SU-DHL-6 (cell line): ENCODE measurements around the gene ANP32A.
A peak's percentile ranks its signal among the peaks of the same experiment; 100 is the strongest.

Experiments used
- H2AFZ ChIP-seq: fragments of 200-600 bp; sonication (generic); 2 replicates; pipeline ENCODE4 v1.6.1; 2014; ENCODE audit warnings: low read depth, mild to moderate bottlenecking, moderate library complexity, mixed read lengths, antibody characterized with exemption, low read length; ENCODE audit not compliant: severe bottlenecking
- H3F3A ChIP-seq: fragments of 200-600 bp; shearing (Covaris generic); 2 replicates; pipeline ENCODE4 v1.6.0; 2016; ENCODE audit warnings: antibody characterized with exemption, mild to moderate bottlenecking; ENCODE audit not compliant: insufficient read depth
- H3K27ac ChIP-seq: fragments of 200-600 bp; sonication (generic); 2 replicates; pipeline ENCODE4 v1.5.1; 2016; ENCODE audit warnings: low read depth, mild to moderate bottlenecking, low read length, moderate library complexity, mixed read lengths
- H3K27me3 ChIP-seq: fragments of 200-600 bp; sonication (generic), shearing (Covaris generic); 2 replicates; pipeline ENCODE4 v1.6.0; 2014; ENCODE audit warnings: mild to moderate bottlenecking, low read length
- H3K36me3 ChIP-seq: fragments of 200-600 bp; sonication (generic); 2 replicates; pipeline ENCODE4 v1.6.1; 2014; ENCODE audit warnings: mild to moderate bottlenecking, low read length, mixed read lengths
- H3K4me2 ChIP-seq: fragments of 300-600, 200-600 bp; shearing (Covaris generic), sonication (generic); 2 replicates; pipeline ENCODE4 v1.6.0; 2014; ENCODE audit warnings: low read length, low read depth, mild to moderate bottlenecking; ENCODE audit not compliant: poor library complexity, severe bottlenecking
- H3K4me3 ChIP-seq: fragments of 200-600 bp; sonication (generic); 2 replicates; pipeline ENCODE4 v1.5.1; 2014; ENCODE audit warnings: antibody characterized with exemption, low read length, mild to moderate bottlenecking, mixed read lengths; ENCODE audit not compliant: insufficient read depth, poor library complexity, severe bottlenecking
- H3K79me2 ChIP-seq: fragments of 200-600 bp; sonication (generic); 2 replicates; pipeline ENCODE4 v1.6.1; 2014; ENCODE audit warnings: mild to moderate bottlenecking, low read length, moderate library complexity; ENCODE audit not compliant: insufficient read depth
- H3K9ac ChIP-seq: fragments of 200-600 bp; sonication (generic); 2 replicates; pipeline ENCODE4 v1.7.0; 2014; ENCODE audit warnings: mild to moderate bottlenecking, low read length
- H3K9me2 ChIP-seq: fragments of 200-600 bp; sonication (generic); replicated peaks from 2 replicates; pipeline ENCODE4 v1.6.1; 2014; ENCODE audit warnings: low read length; ENCODE audit not compliant: insufficient read depth
- H3K9me3 ChIP-seq: fragments of 200-600 bp; sonication (generic); 2 replicates; pipeline ENCODE4 v1.6.1; 2014; ENCODE audit warnings: low read length, mixed read lengths; ENCODE audit not compliant: insufficient read depth
- H4K20me1 ChIP-seq: fragments of 200-600 bp; sonication (generic); 2 replicates; pipeline ENCODE4 v1.6.1; 2014; ENCODE audit warnings: low read depth, mild to moderate bottlenecking, antibody characterized with exemption, low read length, moderate library complexity, mixed read lengths
- CTCF ChIP-seq: fragments of 200-600 bp; sonication (generic); IDR thresholded peaks from one replicate; pipeline ENCODE4 v1.5.1; 2017; ENCODE audit warnings: antibody characterized with exemption, mild to moderate bottlenecking, low read length, moderate library complexity; ENCODE audit not compliant: insufficient read depth, poor library complexity, severe bottlenecking
- EZH2phosphoT487 ChIP-seq: fragments of 200-600 bp; sonication (generic), shearing (Covaris generic); conservative IDR thresholded peaks from 2 replicates; pipeline ENCODE4 v1.6.1; 2018; ENCODE audit warnings: mild to moderate bottlenecking, antibody characterized with exemption, low read length, moderate library complexity, mixed read lengths

Gene ANP32A

GRCh38 chr15:68819495-68820294 lies 1.0 kb downstream of the ANP32A start:
- Histone ChIP-seq H3K9me3 (no peaks in the 10 kb centered on the region), H4K20me1 (peaks cover 17% of the 10 kb centered on the region; the same call in 1 of the 2 replicates), H3K79me2 (peaks cover 67% of the 10 kb centered on the region), H3K4me2 (peak overlapping the region; percentile 89), H3K36me3 (no peaks in the 10 kb centered on the region), H3K9ac (peak overlapping the region; percentile 97), H3F3A (no peaks in the 10 kb centered on the region), H3K27ac (peak overlapping the region; percentile 88), H3K9me2 (no peaks in the 10 kb centered on the region), H2AFZ (peak overlapping the region; percentile 36), H3K4me3 (peak overlapping the region; percentile 95), H3K27me3 (no peaks in the 10 kb centered on the region)
- no peak for TF ChIP-seq EZH2phosphoT487
- TF ChIP-seq CTCF, result no peak

GRCh38 chr15:68818769-68819494 lies 1.8 kb downstream of the ANP32A start:
- H3K79me2 ChIP-seq, result peaks cover 74% of the 10 kb centered on the region
- peaks cover 21% of the 10 kb centered on the region; the same call in 1 of the 2 replicates for H4K20me1 ChIP-seq
- peak overlapping the region; percentile 88 for H3K27ac ChIP-seq
- H3K4me3 ChIP-seq, result peak overlapping the region; percentile 95
- H3K4me2 ChIP-seq, result peak overlapping the region; percentile 89
- no peaks in the 10 kb centered on the region for H3K27me3 ChIP-seq
- H3K36me3 ChIP-seq, result no peaks in the 10 kb centered on the region
- peak overlapping the region; percentile 97 for H3K9ac ChIP-seq
- no peaks in the 10 kb centered on the region for H3K9me3 ChIP-seq
- H3K9me2 ChIP-seq, result no peaks in the 10 kb centered on the region
- H3F3A ChIP-seq, result no peaks in the 10 kb centered on the region
- peak overlapping the region; percentile 36 for H2AFZ ChIP-seq
- TF ChIP-seq EZH2phosphoT487, result no peak
- TF ChIP-seq CTCF, result no peak

GRCh38 chr15:68818066-68818768 lies 2.5 kb downstream of the ANP32A start:
- Histone ChIP-seq H2AFZ (no peak overlapping the region), H3K9me3 (no peaks in the 10 kb centered on the region), H3K4me2 (peak overlapping the region; percentile 89), H3K27me3 (no peaks in the 10 kb centered on the region), H3K9me2 (no peaks in the 10 kb centered on the region), H3K27ac (peak overlapping the region; percentile 88), H3K36me3 (no peaks in the 10 kb centered on the region), H3F3A (no peaks in the 10 kb centered on the region), H3K79me2 (peaks cover 81% of the 10 kb centered on the region), H3K9ac (peak overlapping the region; percentile 97), H4K20me1 (peaks cover 25% of the 10 kb centered on the region), H3K4me3 (peak overlapping the region; percentile 95)
- TF ChIP-seq CTCF, result no peak
- no peak for TF ChIP-seq EZH2phosphoT487
